Measurements from ENCODE around the gene CDC42. TPM values are rescaled to one million over a fixed set of nuclear protein-coding genes. Genes with fewer than 3 reads are reported as not detected.

The CDC42 gene
- total RNA-seq, 1 donor from 2014 or later = 216 TPM

DNA sequence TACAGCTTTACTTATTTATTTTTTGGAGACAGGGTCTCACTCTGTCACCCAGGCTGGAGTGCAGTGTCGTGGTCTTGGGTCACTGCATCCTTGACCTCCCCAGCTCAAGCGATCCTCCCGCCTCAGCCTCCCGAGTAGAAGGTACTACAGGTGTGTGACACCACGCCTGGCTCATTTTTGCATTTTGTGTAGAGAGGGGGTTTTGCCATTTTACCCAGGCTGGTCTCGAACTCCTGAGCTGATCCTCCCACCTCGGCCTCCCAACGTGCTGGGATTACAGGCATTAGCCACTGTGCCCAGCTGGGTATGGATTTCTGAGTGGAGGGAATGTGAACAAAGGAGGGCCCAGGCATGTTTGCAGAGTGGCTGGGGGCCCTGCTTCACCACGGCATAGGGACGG lies 46.2 kb downstream of the CDC42 start:
- Mint-ChIP-seq H3K27ac (ENCODE audit: unreplicated experiment) (no peak overlapping the region), H3K9me3 (ENCODE audit: unreplicated experiment) (no peaks in the 10 kb centered on the region), H3K27me3 (ENCODE audit: unreplicated experiment) (no peaks in the 10 kb centered on the region), H3K36me3 (ENCODE audit: unreplicated experiment) (peaks cover 30% of the 10 kb centered on the region), H3K4me1 (ENCODE audit: unreplicated experiment) (no peaks in the 10 kb centered on the region), H3K4me3 (ENCODE audit: unreplicated experiment) (no peak overlapping the region)
- no peak for DNase-seq (ENCODE audit: extremely low spot score, unreplicated experiment)
- TF ChIP-seq, protein P1, sequence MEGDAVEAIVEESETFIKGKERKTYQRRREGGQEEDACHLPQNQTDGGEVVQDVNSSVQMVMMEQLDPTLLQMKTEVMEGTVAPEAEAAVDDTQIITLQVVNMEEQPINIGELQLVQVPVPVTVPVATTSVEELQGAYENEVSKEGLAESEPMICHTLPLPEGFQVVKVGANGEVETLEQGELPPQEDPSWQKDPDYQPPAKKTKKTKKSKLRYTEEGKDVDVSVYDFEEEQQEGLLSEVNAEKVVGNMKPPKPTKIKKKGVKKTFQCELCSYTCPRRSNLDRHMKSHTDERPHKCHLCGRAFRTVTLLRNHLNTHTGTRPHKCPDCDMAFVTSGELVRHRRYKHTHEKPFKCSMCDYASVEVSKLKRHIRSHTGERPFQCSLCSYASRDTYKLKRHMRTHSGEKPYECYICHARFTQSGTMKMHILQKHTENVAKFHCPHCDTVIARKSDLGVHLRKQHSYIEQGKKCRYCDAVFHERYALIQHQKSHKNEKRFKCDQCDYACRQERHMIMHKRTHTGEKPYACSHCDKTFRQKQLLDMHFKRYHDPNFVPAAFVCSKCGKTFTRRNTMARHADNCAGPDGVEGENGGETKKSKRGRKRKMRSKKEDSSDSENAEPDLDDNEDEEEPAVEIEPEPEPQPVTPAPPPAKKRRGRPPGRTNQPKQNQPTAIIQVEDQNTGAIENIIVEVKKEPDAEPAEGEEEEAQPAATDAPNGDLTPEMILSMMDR (IDR thresholded peaks at IDR 0.05) = no peak

DNA sequence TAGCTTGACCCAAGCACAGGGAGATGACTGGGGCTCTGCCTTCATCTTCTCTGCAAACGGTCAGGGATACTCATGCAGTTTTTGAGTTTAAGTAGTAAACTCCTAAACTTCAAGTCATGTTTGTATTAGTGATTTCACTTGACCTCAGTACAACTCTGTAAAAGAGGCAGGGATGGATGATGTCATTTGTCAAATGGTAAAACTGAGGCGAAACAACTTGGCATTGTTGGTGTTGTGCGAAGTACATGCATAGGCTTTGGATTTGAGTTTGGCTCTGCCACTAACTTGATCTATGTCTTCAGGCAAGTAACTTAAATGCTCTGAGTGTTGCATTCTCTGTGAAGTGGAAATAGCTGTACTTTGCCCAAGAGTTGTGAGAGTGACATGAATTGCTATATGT lies 47.7 kb downstream of the CDC42 start:
- no peaks in the 10 kb centered on the region for H3K4me1 Mint-ChIP-seq (ENCODE audit: unreplicated experiment)
- no peaks in the 10 kb centered on the region for H3K9me3 Mint-ChIP-seq (ENCODE audit: unreplicated experiment)
- no peaks in the 10 kb centered on the region for H3K27me3 Mint-ChIP-seq (ENCODE audit: unreplicated experiment)
- no peak overlapping the region for H3K27ac Mint-ChIP-seq (ENCODE audit: unreplicated experiment)
- no peak overlapping the region for H3K4me3 Mint-ChIP-seq (ENCODE audit: unreplicated experiment)
- TF ChIP-seq, protein P1 (IDR thresholded peaks at IDR 0.05) = no peak
- peaks cover 28% of the 10 kb centered on the region for H3K36me3 Mint-ChIP-seq (ENCODE audit: unreplicated experiment)
- no peak for DNase-seq (ENCODE audit: extremely low spot score, unreplicated experiment)

DNA sequence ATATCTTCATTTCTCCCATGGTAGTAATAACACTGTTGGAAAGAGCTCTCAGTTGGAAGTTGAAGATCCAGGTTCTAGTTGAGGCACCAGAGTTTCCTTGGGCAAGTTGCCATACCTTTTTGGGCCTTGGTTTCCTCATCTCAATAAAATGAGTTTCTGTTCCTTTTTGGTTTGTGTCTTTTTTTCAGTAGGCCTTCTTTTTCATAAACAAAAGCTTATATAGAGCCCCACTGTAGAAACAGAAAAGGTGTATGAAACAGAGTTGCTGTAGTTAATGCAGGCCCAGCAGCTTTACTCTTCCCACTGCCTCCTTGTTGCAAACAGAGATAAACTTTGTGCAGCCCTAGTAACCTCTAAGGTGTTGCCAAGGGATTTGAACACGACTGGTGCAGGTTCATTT lies 48.7 kb downstream of the CDC42 start:
- H3K4me1 Mint-ChIP-seq (ENCODE audit: unreplicated experiment) = no peaks in the 10 kb centered on the region
- no peaks in the 10 kb centered on the region for H3K9me3 Mint-ChIP-seq (ENCODE audit: unreplicated experiment)
- no peak for DNase-seq (ENCODE audit: extremely low spot score, unreplicated experiment)
- no peaks in the 10 kb centered on the region for H3K27me3 Mint-ChIP-seq (ENCODE audit: unreplicated experiment)
- TF ChIP-seq, protein P1 (IDR thresholded peaks at IDR 0.05) = no peak
- no peak overlapping the region for H3K4me3 Mint-ChIP-seq (ENCODE audit: unreplicated experiment)
- H3K36me3 Mint-ChIP-seq (ENCODE audit: unreplicated experiment) = peaks cover 24% of the 10 kb centered on the region
- no peak overlapping the region for H3K27ac Mint-ChIP-seq (ENCODE audit: unreplicated experiment)

DNA sequence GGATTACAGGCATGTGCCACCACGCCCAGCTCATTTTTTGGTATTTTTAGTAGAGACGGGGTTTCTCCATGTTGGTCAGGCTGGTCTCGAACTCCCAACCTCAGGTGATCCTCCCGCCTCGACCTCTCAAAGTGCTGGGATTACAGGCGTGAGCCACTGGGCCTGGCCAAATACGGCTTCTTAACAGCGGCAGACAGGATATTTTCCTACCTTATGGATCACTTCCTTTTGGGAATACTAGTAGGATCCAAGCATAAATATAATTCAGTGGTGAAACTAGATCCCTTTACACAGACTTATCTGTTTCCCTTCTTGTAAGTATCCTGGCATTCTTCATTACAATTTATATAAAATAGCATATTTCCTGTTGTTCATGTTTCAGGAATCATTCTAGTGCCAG lies 49.5 kb downstream of the CDC42 start:
- H3K9me3 Mint-ChIP-seq (ENCODE audit: unreplicated experiment) = no peaks in the 10 kb centered on the region
- no peak for DNase-seq (ENCODE audit: extremely low spot score, unreplicated experiment)
- peaks cover 20% of the 10 kb centered on the region for H3K36me3 Mint-ChIP-seq (ENCODE audit: unreplicated experiment)
- no peaks in the 10 kb centered on the region for H3K27me3 Mint-ChIP-seq (ENCODE audit: unreplicated experiment)
- no peaks in the 10 kb centered on the region for H3K4me1 Mint-ChIP-seq (ENCODE audit: unreplicated experiment)
- no peak overlapping the region for H3K27ac Mint-ChIP-seq (ENCODE audit: unreplicated experiment)
- no peak overlapping the region for H3K4me3 Mint-ChIP-seq (ENCODE audit: unreplicated experiment)
- TF ChIP-seq, protein P1 (IDR thresholded peaks at IDR 0.05) = no peak

DNA sequence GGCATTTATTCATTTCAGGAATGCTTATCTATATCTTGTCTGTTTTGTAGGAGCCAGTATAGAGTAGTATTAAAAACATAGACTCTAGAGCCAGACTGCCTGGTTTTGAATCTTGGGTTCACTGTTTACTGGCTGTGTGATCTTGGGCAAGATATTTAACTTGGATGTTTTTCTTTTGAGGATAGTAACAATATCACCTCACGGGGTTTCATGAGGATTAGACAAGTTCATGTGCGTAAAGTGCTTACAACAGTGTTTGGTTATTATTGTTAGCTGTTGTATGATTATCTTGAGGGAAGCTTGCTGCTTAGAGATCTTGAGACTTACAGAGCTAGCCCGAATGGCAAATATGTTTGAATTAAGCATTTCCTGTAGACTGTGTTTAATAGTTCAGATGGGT lies 50.2 kb downstream of the CDC42 start:
- DNase-seq (ENCODE audit: extremely low spot score, unreplicated experiment) = no peak
- TF ChIP-seq, protein P1 (IDR thresholded peaks at IDR 0.05) = no peak
- no peak overlapping the region for H3K4me3 Mint-ChIP-seq (ENCODE audit: unreplicated experiment)
- H3K9me3 Mint-ChIP-seq (ENCODE audit: unreplicated experiment) = no peaks in the 10 kb centered on the region
- peaks cover 15% of the 10 kb centered on the region for H3K36me3 Mint-ChIP-seq (ENCODE audit: unreplicated experiment)
- H3K4me1 Mint-ChIP-seq (ENCODE audit: unreplicated experiment) = no peaks in the 10 kb centered on the region
- no peaks in the 10 kb centered on the region for H3K27me3 Mint-ChIP-seq (ENCODE audit: unreplicated experiment)
- no peak overlapping the region for H3K27ac Mint-ChIP-seq (ENCODE audit: unreplicated experiment)
